HG03565 (cell line): ENCODE data around the gene RFC2.

Experiments used
- ATAC-seq: cut with Tn5 transposase; IDR thresholded peaks from one replicate; pipeline ENCODE4 v1.9.1; 2021; ENCODE audit warnings: mild to moderate bottlenecking, moderate library complexity; ENCODE audit not compliant: unreplicated experiment

The RFC2 gene

DNA sequence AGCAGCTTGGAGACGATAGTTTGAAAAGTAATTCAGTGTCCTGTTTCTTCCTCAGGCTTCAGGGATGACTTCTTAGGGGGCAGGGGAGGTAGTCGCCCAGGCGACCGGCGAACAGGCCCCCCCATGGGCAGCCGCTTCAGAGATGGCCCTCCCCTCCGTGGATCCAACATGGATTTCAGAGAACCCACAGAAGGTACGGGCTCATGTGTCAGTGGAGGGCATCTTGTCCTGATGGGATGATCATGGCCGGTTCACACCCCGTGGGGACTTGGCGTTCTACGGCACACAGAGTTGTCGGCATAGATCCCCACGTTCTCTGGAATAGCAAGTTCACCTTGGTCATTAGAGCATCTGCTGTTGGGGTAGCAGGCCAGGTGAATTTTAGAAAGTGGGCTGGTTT, 59.5 kb downstream of the RFC2 start:
- ATAC-seq: no peak

DNA sequence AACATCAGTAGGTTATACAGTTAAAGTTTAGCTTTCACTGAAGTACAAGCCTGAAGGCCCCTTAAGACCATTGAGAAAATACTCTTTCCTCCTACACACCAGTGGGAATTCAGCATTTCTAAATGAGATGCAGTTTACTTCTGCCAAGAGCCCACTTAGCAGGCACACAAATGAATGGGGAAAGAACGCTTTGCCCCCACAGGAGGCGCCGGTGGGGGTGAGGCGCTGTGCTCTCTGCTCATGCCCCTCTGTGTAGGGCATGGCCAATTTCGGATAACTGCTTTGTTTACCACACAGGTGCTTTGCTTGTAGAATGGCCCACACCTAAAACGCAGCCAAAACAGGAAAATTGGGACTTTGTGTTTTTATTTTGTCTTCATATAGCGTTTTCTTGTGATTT, 60.3 kb downstream of the RFC2 start:
- no peak for ATAC-seq

- no peak for ATAC-seq
These were observed 61.1 kb downstream of the RFC2 start for GRCh38 chr7:74193054-74193453.

DNA sequence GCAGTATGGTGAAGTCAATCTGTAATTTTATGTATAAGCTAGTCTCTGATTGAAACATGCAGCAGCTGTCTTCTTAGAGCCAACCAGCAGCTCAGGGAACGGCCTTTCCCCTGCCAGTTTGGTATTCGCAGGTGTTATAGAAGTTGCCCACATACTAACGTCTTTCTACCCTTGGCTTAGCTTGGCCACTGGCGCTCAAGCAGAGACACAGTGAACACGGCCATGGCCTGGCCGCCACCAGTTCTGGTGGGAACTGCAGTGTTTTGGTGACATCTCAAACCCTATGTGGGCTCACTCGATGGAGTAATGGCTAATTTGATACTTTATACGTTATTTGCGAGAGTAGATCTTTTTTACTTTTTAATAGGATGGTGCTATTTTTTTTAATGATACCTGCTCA, 63.0 kb downstream of the RFC2 start:
- ATAC-seq: no peak

- no peak for ATAC-seq
These were observed 63.9 kb downstream of the RFC2 start for GRCh38 chr7:74190259-74190658.

GRCh38 chr7:74187915-74188675, 66.1 kb downstream of the RFC2 start:
- ATAC-seq: no peak

GRCh38 chr7:74185636-74186035, 68.6 kb downstream of the RFC2 start:
- ATAC-seq: no peak

- no peak for ATAC-seq
These were observed 69.2 kb downstream of the RFC2 start for GRCh38 chr7:74185016-74185415.

DNA sequence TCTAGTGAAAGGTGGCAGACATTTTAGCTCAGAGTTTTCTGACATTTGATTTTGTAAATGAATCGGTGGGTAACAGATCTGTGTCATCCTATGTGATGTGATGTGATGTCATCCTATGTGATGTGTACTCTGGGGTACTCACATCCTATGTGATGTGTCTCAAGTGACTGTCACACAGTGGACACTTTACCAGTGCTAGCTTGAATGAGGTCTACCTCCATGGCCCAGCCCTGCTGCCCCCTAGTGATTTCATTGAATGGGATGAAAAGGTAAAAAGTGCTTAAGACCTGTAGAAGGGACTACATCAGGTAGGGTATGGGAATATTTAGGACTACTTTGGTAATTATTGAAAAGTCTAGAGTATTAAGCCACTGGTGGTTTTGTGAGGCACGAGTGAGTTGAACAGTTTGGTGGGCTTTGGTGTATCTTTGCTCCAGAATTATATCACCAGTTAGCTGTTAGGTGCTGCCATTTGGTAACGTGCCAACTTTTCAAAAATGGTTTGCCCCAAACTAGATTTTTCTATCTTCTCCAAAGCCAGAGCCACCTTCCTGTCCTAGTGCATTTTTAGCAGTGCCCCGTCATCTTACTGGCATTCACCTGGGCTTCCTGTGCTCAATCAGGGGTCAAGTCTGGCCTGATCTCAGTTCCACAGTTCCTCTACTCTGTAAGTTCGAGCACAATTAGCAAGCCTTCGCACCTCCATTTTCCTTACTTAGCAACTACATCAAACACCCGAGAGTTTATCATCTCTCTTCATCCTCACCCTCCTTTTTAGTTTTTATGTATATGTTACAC, 70.3 kb downstream of the RFC2 start:
- ATAC-seq: no peak

- ATAC-seq: no peak
These were observed 71.1 kb downstream of the RFC2 start for GRCh38 chr7:74183142-74183541.

GRCh38 chr7:74182453-74183090, 71.6 kb downstream of the RFC2 start:
- no peak for ATAC-seq

DNA sequence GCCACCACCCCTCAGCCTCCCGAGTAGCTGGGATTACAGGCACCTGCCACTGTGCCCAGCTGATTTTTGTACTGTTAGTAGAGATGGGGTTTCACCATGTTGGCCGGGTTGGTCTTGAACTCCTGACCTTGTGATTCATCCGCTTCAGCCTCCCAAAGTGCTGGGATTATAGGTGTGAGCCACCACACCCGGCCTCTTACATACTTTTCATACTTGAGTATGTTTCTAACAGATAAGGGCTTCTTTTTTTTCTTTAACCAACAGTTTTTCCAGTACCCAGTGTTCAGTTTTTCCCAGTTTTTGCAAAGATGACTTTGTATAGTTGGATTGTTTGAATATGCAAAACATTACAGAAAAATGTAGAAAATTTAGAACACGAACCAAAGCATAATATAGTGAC, 72.4 kb downstream of the RFC2 start:
- ATAC-seq: no peak
